Stomach (tissue), 4 donors: ENCODE results near the gene SELENOT.

Experiments
- EP300 ChIP-seq: sonication (generic); formaldehyde crosslinking; IDR thresholded peaks from one replicate; pipeline ENCODE4 v1.6.1; 2017; ENCODE audit warnings: antibody characterized with exemption
- POLR2A ChIP-seq, 4 donors: fragments of 450-650 bp; IDR thresholded peaks; one replicate each; pipeline ENCODE4 v1.6.1; 2016; ENCODE audit warnings: antibody characterized with exemption in 4 of 4, control low read depth in 2 of 4, mild to moderate bottlenecking in 1 of 4, moderate library complexity in 1 of 4
- POLR2AphosphoS5 ChIP-seq, 3 donors: sonication (generic); formaldehyde crosslinking; IDR thresholded peaks; one replicate each; pipeline ENCODE4 v1.6.1; 2016; ENCODE audit warnings: antibody characterized with exemption in 3 of 3
- TF ChIP-seq, protein P1 (sequence below), 7 experiments: fragments of 450-650 bp in 4 of 7; fragments of 200-600 bp in 3 of 7; sonication (generic) in 3 of 7; IDR thresholded peaks; one replicate each; pipeline ENCODE4 v1.5.1; 2016 to 2019; ENCODE audit warnings: antibody characterized with exemption in 7 of 7, control low read depth in 2 of 7, mild to moderate bottlenecking in 1 of 7

GRCh38 chr3:150609988-150610387, 6.9 kb downstream of the SELENOT start:
- TF ChIP-seq, protein P1, sequence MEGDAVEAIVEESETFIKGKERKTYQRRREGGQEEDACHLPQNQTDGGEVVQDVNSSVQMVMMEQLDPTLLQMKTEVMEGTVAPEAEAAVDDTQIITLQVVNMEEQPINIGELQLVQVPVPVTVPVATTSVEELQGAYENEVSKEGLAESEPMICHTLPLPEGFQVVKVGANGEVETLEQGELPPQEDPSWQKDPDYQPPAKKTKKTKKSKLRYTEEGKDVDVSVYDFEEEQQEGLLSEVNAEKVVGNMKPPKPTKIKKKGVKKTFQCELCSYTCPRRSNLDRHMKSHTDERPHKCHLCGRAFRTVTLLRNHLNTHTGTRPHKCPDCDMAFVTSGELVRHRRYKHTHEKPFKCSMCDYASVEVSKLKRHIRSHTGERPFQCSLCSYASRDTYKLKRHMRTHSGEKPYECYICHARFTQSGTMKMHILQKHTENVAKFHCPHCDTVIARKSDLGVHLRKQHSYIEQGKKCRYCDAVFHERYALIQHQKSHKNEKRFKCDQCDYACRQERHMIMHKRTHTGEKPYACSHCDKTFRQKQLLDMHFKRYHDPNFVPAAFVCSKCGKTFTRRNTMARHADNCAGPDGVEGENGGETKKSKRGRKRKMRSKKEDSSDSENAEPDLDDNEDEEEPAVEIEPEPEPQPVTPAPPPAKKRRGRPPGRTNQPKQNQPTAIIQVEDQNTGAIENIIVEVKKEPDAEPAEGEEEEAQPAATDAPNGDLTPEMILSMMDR (IDR thresholded peaks at IDR 0.05): no peak
- TF ChIP-seq POLR2AphosphoS5 (IDR thresholded peaks at IDR 0.05) (no peak), POLR2A (IDR thresholded peaks at IDR 0.05) (no peak), EP300 (no peak)
